GM12872 (cell line): Measurements from ENCODE around the gene CAMK1D.

ENCODE experiments used
- TF ChIP-seq, protein P1 (sequence below): IDR thresholded peaks from 3 replicates; pipeline ENCODE4 v1.5.1; 2011; ENCODE audit warnings: low read depth, mild to moderate bottlenecking, low read length, moderate library complexity; ENCODE audit not compliant: insufficient read depth

The CAMK1D gene

DNA sequence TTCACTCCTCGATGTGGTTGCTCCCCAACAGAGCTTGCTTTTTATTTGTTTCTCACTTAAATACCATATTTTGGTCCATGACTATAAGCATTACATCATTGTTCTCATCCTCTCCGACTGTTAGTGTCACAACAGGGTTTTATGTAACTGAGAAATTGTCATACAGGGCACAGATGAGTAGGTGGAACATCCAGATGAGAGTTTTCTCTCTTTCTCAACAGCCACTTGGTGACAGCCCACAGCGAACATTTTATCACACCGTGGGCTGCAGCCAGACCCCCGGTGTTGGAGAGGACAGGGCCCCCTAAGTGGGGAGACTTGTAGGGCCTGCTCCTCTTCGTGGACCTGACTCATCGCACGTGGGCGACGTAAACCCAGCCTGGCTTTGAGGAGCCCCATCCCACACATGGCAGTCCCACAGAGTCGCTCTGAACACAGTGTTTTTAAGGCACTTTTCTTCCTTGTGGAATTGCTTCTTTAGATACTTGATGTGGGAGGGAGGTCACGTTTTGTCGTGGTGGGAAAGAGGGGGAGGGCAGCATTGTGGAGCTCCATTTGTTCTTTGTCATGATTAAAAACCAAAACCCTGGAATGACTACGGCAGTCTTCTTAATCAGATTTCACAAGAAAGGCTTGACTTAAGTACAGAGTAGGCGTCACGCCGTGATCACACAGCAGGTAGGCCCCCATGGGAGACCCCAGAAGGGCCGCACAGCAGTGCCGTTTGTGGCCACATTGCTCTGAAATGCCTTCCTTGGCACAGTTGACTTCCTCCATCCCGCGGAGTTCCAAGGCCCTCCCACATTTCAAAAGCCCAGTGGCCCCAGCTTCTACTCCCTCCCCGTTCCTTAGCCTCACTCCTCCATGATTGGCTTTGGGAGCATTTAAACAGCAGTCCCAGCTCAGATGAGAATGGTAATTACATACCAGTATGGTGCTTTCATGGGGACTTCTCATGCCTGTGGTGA lies 431.6 kb downstream of the CAMK1D start:
- TF ChIP-seq, protein P1, sequence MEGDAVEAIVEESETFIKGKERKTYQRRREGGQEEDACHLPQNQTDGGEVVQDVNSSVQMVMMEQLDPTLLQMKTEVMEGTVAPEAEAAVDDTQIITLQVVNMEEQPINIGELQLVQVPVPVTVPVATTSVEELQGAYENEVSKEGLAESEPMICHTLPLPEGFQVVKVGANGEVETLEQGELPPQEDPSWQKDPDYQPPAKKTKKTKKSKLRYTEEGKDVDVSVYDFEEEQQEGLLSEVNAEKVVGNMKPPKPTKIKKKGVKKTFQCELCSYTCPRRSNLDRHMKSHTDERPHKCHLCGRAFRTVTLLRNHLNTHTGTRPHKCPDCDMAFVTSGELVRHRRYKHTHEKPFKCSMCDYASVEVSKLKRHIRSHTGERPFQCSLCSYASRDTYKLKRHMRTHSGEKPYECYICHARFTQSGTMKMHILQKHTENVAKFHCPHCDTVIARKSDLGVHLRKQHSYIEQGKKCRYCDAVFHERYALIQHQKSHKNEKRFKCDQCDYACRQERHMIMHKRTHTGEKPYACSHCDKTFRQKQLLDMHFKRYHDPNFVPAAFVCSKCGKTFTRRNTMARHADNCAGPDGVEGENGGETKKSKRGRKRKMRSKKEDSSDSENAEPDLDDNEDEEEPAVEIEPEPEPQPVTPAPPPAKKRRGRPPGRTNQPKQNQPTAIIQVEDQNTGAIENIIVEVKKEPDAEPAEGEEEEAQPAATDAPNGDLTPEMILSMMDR, result no peak

DNA sequence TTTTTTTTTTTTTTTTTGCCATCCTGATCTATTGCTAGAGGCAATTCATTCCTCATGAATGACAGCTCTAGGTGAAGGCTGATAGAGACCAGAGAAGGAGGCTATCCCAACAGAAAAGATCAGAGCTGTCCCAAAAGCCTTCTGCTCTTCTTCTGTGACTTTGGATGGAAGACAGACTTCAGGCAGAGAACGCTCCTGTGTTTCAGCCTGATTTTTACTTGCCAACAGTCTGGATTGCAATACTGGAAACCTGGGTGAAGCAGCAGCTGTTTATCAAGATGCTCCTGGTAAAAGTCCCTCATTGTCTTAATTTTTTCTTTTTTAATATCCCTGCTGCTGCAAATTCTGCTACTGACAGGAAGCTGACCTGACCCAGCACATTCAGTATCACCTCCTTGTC lies 432.6 kb downstream of the CAMK1D start:
- TF ChIP-seq, protein P1, result no peak

DNA sequence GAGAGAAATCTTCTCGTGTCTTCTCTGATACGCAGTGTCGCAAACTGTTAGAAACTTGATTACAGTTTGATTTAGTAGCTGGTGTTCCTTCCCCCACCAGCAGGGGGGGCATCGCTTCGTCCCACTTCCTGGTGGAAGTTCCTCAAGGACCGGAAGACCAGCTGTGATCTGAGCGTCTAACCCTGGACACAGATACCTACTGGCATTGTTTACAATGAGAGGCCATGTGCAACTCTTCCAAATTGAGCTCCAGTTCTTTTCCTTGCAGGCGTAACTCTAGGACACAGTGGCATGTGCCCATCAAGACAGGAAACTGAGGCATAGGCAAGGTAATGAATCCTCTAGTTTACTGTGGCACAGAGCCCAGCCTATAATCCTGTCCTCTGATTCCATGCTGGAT lies 433.2 kb downstream of the CAMK1D start:
- TF ChIP-seq, protein P1, result peak; percentile 84

DNA sequence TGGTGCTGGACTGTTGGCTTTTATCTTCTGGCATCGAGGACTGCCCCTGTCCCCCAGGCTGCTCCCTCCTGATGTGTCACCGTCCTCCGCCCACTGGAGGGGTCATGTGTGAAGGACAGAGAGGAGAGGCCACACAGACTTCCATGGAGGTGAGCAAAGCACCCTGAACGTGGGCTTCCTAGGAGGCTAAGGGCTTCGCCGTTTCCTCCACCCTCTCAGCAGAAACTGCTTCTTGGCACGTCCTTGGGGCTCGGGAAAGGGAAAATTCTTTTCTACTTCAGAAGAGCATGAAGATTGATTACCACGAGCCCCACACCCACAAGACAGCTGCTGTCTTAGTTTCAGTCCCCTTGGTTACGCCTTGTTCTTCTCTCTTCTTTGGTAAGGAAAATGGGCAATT lies 433.9 kb downstream of the CAMK1D start:
- TF ChIP-seq, protein P1, result no peak

DNA sequence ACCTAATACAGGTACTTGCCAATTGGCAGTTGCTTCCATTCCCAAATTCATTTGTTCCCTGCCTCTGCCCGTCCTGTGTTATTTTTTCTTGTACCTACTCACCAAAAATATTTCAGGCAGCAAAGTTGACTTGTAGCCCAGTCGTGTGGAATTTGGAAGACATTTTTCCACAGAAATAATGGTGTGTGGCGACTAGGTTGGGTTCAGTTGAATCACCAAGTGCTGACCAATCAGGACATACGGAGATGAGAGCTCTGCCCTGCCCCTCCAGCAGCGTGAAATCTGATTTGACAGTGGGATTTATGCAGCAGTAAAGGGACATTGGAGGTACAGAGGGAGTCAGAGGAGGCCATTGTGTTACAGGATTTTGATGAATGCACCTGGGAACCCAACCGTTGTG lies 435.3 kb downstream of the CAMK1D start:
- TF ChIP-seq, protein P1, result no peak

DNA sequence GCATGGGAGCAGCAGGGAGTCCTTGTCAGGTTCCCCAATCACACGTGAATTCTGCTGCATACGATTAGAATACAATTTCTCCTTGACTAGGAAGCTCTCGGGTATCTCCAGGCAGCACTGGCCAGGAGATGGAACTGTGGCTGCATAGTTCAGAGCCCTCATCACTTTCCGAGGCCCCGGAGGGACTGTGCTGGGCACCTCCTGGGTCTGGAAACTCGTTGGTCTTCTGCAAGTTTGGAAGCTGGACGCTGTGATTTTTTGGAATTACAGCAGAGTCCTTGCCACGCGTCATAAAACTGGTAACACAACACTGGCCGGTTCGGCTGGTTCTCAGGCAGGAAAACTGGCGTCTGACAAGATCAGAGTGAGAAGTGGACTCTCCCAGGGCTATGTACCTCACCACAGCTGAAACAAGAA lies 436.1 kb downstream of the CAMK1D start:
- TF ChIP-seq, protein P1, result no peak

DNA sequence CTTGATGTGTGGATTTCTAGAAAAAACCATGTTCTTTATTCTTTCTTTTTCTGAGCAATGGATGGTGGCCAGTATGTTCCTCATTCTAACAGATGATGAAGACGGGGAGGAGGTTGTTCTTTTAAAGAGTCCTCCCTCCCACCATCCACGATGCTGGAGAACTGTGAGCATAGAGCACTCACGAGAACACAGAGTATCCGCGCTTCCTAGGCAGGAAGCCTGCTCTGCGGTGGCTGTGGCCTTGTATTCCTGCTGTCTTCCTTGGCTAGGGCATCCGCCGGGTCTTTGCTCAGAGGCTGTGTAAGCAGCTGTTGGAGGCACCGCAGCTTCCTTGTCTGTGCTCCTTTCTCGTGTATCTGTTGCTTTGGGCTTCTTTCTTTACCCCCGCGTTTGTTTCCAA lies 437.9 kb downstream of the CAMK1D start:
- TF ChIP-seq, protein P1, result no peak
